DOHH2 (cell line): ENCODE measurements around the gene DQX1.

Experiments used
- H3F3A ChIP-seq: fragments of 200-600 bp; sonication (generic), shearing (Covaris generic); 2 replicates; pipeline ENCODE4 v1.6.0; 2016; ENCODE audit warnings: antibody characterized with exemption, mild to moderate bottlenecking; ENCODE audit not compliant: control insufficient read depth, insufficient read depth
- H3K27ac ChIP-seq: fragments of 200-600 bp; sonication (generic); 2 replicates; pipeline ENCODE4 v1.5.1; 2014; ENCODE audit warnings: low read depth, mild to moderate bottlenecking, low read length, moderate library complexity
- H3K27me3 ChIP-seq: fragments of 200-600 bp; sonication (generic); 2 replicates; pipeline ENCODE4 v1.6.1; 2014; ENCODE audit warnings: mild to moderate bottlenecking, low read length, mixed read lengths; ENCODE audit not compliant: control insufficient read depth
- H3K36me3 ChIP-seq: fragments of 200-600 bp; sonication (generic); 2 replicates; pipeline ENCODE4 v1.6.1; 2014; ENCODE audit warnings: mild to moderate bottlenecking, low read length, moderate library complexity, mixed read lengths; ENCODE audit not compliant: control insufficient read depth
- H3K4me1 ChIP-seq: fragments of 200-600 bp; sonication (generic); 2 replicates; pipeline ENCODE4 v1.6.1; 2014; ENCODE audit warnings: mild to moderate bottlenecking, low read length, mixed read lengths; ENCODE audit not compliant: control insufficient read depth
- H3K4me2 ChIP-seq: fragments of 200-600 bp; sonication (generic); 2 replicates; pipeline ENCODE4 v1.6.0; 2014; ENCODE audit warnings: mild to moderate bottlenecking, low read length, moderate library complexity
- H3K4me3 ChIP-seq: fragments of 200-600 bp; sonication (generic); 2 replicates; pipeline ENCODE4 v1.5.1; 2014; ENCODE audit warnings: mild to moderate bottlenecking, low read length, mixed read lengths
- H3K79me2 ChIP-seq: fragments of 200-600 bp; sonication (generic); 2 replicates; pipeline ENCODE4 v1.6.1; 2014; ENCODE audit warnings: mild to moderate bottlenecking, low read length, mixed read lengths; ENCODE audit not compliant: control insufficient read depth
- H3K9me2 ChIP-seq: fragments of 200-600 bp; sonication (generic); replicated peaks from 2 replicates; pipeline ENCODE4 v1.6.1; 2014; ENCODE audit warnings: mild to moderate bottlenecking, low read length, mixed read lengths; ENCODE audit not compliant: control insufficient read depth
- H3K9me3 ChIP-seq: fragments of 200-600 bp; sonication (generic); 2 replicates; pipeline ENCODE4 v1.6.1; 2014; ENCODE audit warnings: antibody characterized with exemption, low read length, mixed read lengths; ENCODE audit not compliant: control insufficient read depth, insufficient read depth
- H4K20me1 ChIP-seq: fragments of 200-600 bp; sonication (generic); 2 replicates; pipeline ENCODE4 v1.6.0; 2014; ENCODE audit warnings: low read depth, mild to moderate bottlenecking, antibody characterized with exemption, low read length, moderate library complexity; ENCODE audit not compliant: control insufficient read depth, insufficient read depth
- CTCF ChIP-seq: fragments of 200-600 bp; sonication (generic); IDR thresholded peaks from one replicate; pipeline ENCODE4 v1.5.1; 2014; ENCODE audit warnings: antibody characterized with exemption, mild to moderate bottlenecking, low read depth, low read length; ENCODE audit not compliant: poor library complexity, severe bottlenecking
- EZH2phosphoT487 ChIP-seq: fragments of 200-600 bp; sonication (generic); IDR thresholded peaks from 2 replicates; pipeline ENCODE4 v1.6.1; 2017; ENCODE audit warnings: borderline replicate concordance, mild to moderate bottlenecking, antibody characterized with exemption, low read length, moderate library complexity, mixed read lengths

DQX1 gene

GRCh38 chr2:74512744-74513604, 13.1 kb downstream of the DQX1 start:
- Histone ChIP-seq H3K79me2 (no peaks in the 10 kb centered on the region), H3K27ac (no peak overlapping the region), H3K36me3 (no peaks in the 10 kb centered on the region), H3K4me1 (peaks cover 22% of the 10 kb centered on the region), H3K4me3 (no peak overlapping the region), H3K4me2 (no peak overlapping the region), H3F3A (0 out of 2 replicates have a peak, but pooled peaks cover 3% of the 10 kb centered on the region), H4K20me1 (no peaks in the 10 kb centered on the region), H3K9me2 (no peaks in the 10 kb centered on the region), H3K9me3 (no peaks in the 10 kb centered on the region), H3K27me3 (peaks cover 46% of the 10 kb centered on the region)
- no peak for TF ChIP-seq EZH2phosphoT487
- TF ChIP-seq CTCF = no peak

DNA sequence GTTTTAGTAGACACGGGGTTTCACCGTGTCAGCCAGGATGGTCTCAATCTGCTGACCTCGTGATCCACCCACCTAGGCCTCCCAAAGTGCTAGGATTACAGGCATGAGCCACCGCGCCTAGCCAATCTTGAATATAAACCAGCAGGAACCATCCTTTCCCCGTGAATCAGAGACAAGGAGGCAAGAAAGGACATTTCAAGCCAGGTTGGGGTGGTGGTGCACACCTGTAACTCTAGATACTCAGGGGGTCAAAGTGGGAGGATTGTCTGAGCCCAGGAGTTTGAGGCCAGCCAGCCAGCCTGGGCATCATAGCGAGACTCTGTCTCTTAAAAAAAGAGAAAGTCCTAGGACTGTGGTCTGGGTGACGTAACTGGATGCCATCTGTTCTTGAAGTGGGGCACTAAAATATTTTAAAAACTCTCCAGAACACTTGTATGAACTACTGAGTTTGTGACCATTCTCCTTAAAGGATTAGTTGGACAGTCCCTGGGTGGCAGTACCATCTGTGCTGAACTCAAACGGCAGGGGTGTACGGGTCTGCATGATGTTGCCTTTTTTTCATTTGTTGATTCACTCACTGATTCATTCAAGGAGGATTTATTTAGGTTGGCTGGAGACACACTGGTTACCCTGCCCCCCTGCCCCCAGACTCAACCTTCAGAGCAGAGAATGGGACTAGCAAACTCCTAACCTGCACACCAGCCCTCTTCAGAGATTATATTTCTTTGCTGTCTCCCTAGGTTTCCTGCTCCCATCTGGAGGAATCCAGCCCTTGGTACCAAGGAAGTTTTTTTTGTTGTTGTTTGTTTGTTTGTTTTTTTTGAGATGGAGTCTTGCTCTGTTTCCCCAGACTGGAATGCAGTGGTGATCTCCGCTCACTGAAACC, 14.7 kb downstream of the DQX1 start:
- H3K9me3 ChIP-seq = no peaks in the 10 kb centered on the region
- 0 out of 2 replicates have a peak, but pooled peaks cover 3% of the 10 kb centered on the region for H3F3A ChIP-seq
- no peak overlapping the region for H3K4me3 ChIP-seq
- H3K9me2 ChIP-seq = no peaks in the 10 kb centered on the region
- H3K79me2 ChIP-seq = peaks cover 7% of the 10 kb centered on the region
- H3K4me1 ChIP-seq = peaks cover 30% of the 10 kb centered on the region
- H3K4me2 ChIP-seq = no peak overlapping the region
- peaks cover 3% of the 10 kb centered on the region for H3K36me3 ChIP-seq
- H3K27ac ChIP-seq = no peak overlapping the region
- H4K20me1 ChIP-seq = no peaks in the 10 kb centered on the region
- H3K27me3 ChIP-seq = peaks cover 42% of the 10 kb centered on the region
- TF ChIP-seq CTCF (no peak), EZH2phosphoT487 (no peak)

- H3K9me2 ChIP-seq = no peaks in the 10 kb centered on the region
- no peak for TF ChIP-seq EZH2phosphoT487
- TF ChIP-seq CTCF = no peak
- H3K4me3 ChIP-seq = no peak overlapping the region
- peaks cover 36% of the 10 kb centered on the region for H3K27me3 ChIP-seq
- no peaks in the 10 kb centered on the region for H3K9me3 ChIP-seq
- H3K27ac ChIP-seq = no peak overlapping the region
- H3K4me2 ChIP-seq = no peak overlapping the region
- H3K79me2 ChIP-seq = peaks cover 13% of the 10 kb centered on the region
- H3F3A ChIP-seq = 0 out of 2 replicates have a peak, but pooled peaks cover 3% of the 10 kb centered on the region
- H4K20me1 ChIP-seq = no peaks in the 10 kb centered on the region
- H3K36me3 ChIP-seq = peaks cover 11% of the 10 kb centered on the region
- H3K4me1 ChIP-seq = peaks cover 39% of the 10 kb centered on the region
Measured at GRCh38 chr2:74510272-74510671, 15.8 kb downstream of the DQX1 start.
